Tibial nerve (tissue), 4 donors: ENCODE measurements around the gene PDE3B. TPM values are rescaled to one million over a fixed set of nuclear protein-coding genes. Genes with fewer than 3 reads are reported as not detected.
"Not testable (repeated sequence)": the region's sequence is repeated elsewhere in the genome, so short reads cannot be mapped to it uniquely, and the experiment has no call there.

Experiments
- DNase-seq, 2 donors: peaks; one replicate each; pipeline ENCODE4 v3.0.0-alpha.2; 2019; ENCODE audit warnings: low spot score in 2 of 2
- H3K27ac ChIP-seq, 4 donors: fragments of 200-600 bp; sonication (generic) in 3 of 4; one replicate each; pipeline ENCODE4 v1.5.1; 2017 to 2019; ENCODE audit warnings: mild to moderate bottlenecking in 1 of 4
- H3K27me3 ChIP-seq, 2 donors: fragments of 200-600 bp; sonication (generic) in 1 of 2; one replicate each; pipeline versions ENCODE4 v1.5.1 to v1.6.0; 2017 to 2019
- H3K36me3 ChIP-seq, 3 donors: fragments of 200-600 bp; sonication (generic); one replicate each; pipeline ENCODE4 v1.5.1; 2018 to 2019
- H3K4me1 ChIP-seq, 4 donors: fragments of 200-600 bp; sonication (generic) in 3 of 4; one replicate each; pipeline ENCODE4 v1.5.1; 2017 to 2019
- H3K4me3 ChIP-seq, 4 donors: fragments of 200-600 bp; sonication (generic) in 3 of 4; one replicate each; pipeline ENCODE4 v1.5.1; 2017 to 2019; ENCODE audit warnings: mild to moderate bottlenecking in 1 of 4, moderate library complexity in 1 of 4
- H3K9me3 ChIP-seq, 4 donors: fragments of 200-600 bp; sonication (generic) in 3 of 4; one replicate each; pipeline ENCODE4 v1.5.1; 2017 to 2019
- CTCF ChIP-seq, 5 experiments: fragments of 200-600 bp in 3 of 5; fragments of 450-650 bp in 2 of 5; sonication (generic) in 3 of 5; IDR thresholded peaks; one replicate each; pipeline ENCODE4 v1.5.1; 2016 to 2019; ENCODE audit warnings: antibody characterized with exemption in 5 of 5, mild to moderate bottlenecking in 3 of 5, moderate library complexity in 2 of 5
- EP300 ChIP-seq, 2 donors: sonication (generic); formaldehyde crosslinking; IDR thresholded peaks; one replicate each; pipeline ENCODE4 v1.6.1; 2017; ENCODE audit warnings: antibody characterized with exemption in 2 of 2, mild to moderate bottlenecking in 1 of 2
- POLR2A ChIP-seq, 2 donors: fragments of 450-650 bp; IDR thresholded peaks; one replicate each; pipeline ENCODE4 v1.6.1; 2017; ENCODE audit warnings: antibody characterized with exemption in 2 of 2, mild to moderate bottlenecking in 2 of 2, moderate library complexity in 2 of 2
- WGBS, 2 donors: methylation state at CpG; one replicate each; pipeline ENCODE4 v1.1.5; 2018; 5-methylcytosine and 5-hydroxymethylcytosine counted together
- total RNA-seq, 4 donors: library from RNA; depleted of rRNA; stranded (reverse); fragments of >200 nt; gene quantifications; one replicate each; pipeline ENCODE4 v1.1.0, GENCODE V29; 2016

Gene PDE3B
- total RNA-seq, 4 donors from 2014 or later: 15.3 to 39.9 (median 26.4) TPM

DNA sequence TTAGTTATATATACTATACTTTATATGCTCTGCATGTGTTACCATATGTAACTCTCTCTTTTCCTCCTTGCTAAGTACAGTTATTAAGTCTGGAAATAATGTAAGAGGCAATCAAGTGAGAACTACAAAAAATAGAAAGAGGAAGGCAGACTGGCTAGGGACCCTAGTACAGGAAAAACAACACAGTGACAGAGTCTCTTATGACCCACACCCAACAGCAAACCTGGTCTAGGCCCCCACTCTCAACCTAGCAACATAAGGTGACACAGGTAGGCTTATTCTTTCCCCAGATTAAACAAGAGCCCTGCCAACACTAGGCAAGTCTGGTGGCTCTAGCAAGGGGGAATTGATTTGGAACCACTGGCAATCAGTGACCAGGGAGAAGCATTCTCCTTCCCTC lies 132.3 kb downstream of the PDE3B start:
- no peak for DNase-seq
- Histone ChIP-seq H3K36me3 (no peaks in the 10 kb centered on the region), H3K27me3 (no peaks in the 10 kb centered on the region), H3K27ac (no peak overlapping the region), H3K9me3 (no peaks in the 10 kb centered on the region), H3K4me1 (no peaks in the 10 kb centered on the region), H3K4me3 (no peak overlapping the region)
- no peak for TF ChIP-seq POLR2A (IDR thresholded peaks at IDR 0.05)
- TF ChIP-seq EP300 (IDR thresholded peaks at IDR 0.05): no peak
- TF ChIP-seq CTCF (IDR thresholded peaks at IDR 0.05): no peak

GRCh38 chr11:14778460-14778859 lies 134.9 kb downstream of the PDE3B start:
- not testable (repeated sequence) for DNase-seq, H3K36me3 ChIP-seq, H3K4me3 ChIP-seq, H3K4me1 ChIP-seq, H3K9me3 ChIP-seq, H3K27ac ChIP-seq, H3K27me3 ChIP-seq
- WGBS, 2 donors: 96 to 97% methylated on average over 8 of the region's 8 CpGs

- WGBS, 2 donors: 91 to 95% methylated on average over 6 of the region's 6 CpGs
- TF ChIP-seq EP300 (IDR thresholded peaks at IDR 0.05) (no peak), POLR2A (IDR thresholded peaks at IDR 0.05) (no peak), CTCF (IDR thresholded peaks at IDR 0.05) (no peak)
- no peak for DNase-seq
- Histone ChIP-seq H3K4me3 (no peak overlapping the region), H3K9me3 (no peaks in the 10 kb centered on the region), H3K36me3 (no peaks in the 10 kb centered on the region), H3K27me3 (no peaks in the 10 kb centered on the region), H3K27ac (no peak overlapping the region), H3K4me1 (no peaks in the 10 kb centered on the region)
Observed at GRCh38 chr11:14783788-14784187, 140.2 kb downstream of the PDE3B start.

DNA sequence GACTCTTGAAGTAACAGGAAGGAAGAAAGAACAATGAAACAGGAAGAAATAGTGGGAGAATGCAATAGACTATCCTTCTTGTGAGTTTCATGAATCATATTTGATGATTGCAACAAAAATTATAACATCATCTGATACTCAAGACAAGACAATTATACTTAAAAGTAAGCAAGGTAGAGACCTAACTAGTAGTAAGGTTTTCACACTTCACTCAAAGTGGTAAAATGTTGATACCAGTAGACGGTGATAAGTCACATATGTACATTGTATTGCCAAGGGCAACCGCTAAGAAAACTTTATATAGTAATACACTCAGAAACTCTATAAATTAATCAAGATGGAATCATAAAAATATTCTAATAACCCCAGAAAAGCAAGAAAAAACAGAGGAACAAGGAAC lies 140.6 kb downstream of the PDE3B start:
- no peaks in the 10 kb centered on the region for H3K9me3 ChIP-seq
- no peak for TF ChIP-seq CTCF (IDR thresholded peaks at IDR 0.05)
- no peak for TF ChIP-seq EP300 (IDR thresholded peaks at IDR 0.05)
- no peak for TF ChIP-seq POLR2A (IDR thresholded peaks at IDR 0.05)
- H3K27me3 ChIP-seq: no peaks in the 10 kb centered on the region
- no peaks in the 10 kb centered on the region for H3K4me1 ChIP-seq
- no peak for DNase-seq
- no peak overlapping the region for H3K27ac ChIP-seq
- H3K4me3 ChIP-seq: no peak overlapping the region
- WGBS, 2 donors: 87 to 88% methylated on average over 2 of the region's 2 CpGs
- H3K36me3 ChIP-seq: no peaks in the 10 kb centered on the region

DNA sequence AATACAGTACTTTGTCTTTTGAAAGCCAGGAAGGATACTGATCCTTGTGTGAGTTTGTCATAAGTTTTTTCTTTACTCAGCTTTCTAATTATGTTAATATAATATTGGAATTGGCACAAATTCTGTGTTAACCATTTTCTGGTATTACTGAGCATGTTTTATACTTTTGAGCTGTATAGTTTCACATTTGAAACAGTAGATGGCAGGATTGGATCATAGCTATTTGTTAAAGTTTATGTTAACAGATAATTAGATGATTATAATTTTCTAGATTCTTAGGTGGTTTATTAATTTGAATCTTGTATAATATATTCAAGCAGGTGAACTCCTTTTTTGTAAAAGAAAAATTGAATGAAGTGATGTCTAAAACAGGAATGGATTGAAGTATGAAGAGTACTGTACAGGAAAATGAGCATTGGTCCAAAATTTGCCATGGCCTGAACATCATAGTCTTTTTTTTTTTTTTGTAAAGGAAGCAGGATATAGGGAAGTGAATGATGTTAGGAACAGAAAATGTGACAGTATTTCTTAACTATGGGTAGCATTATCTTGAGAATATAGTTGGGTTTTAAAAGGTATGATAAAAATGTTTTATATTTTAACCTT lies 146.4 kb downstream of the PDE3B start:
- no peaks in the 10 kb centered on the region for H3K4me1 ChIP-seq
- no peak for DNase-seq
- H3K36me3 ChIP-seq: no peaks in the 10 kb centered on the region
- H3K9me3 ChIP-seq: no peaks in the 10 kb centered on the region
- H3K4me3 ChIP-seq: no peak overlapping the region
- H3K27ac ChIP-seq: no peak overlapping the region
- H3K27me3 ChIP-seq: no peaks in the 10 kb centered on the region
- TF ChIP-seq CTCF (IDR thresholded peaks at IDR 0.05) (peak in 4 of 5 experiments; percentile 13 to 47 (median 30)), POLR2A (IDR thresholded peaks at IDR 0.05) (no peak)

DNA sequence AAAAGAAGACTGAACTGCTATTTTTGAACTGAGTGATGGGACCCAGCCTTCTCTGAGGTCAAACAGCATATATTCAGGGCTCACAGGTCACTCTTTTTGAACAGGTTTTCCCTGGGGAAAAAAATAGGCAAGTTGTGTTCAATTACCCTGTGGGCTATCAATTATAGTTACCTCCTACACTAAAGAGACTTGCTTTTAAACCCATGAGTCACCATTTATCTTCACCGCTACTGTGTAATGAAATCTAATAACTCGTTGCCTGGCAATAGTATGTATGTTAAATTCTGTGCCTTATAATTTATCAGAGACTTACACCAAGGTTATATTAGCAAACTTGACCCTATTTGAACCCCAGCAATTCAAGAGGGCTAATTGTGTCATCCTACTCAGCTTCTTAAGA lies 149.9 kb downstream of the PDE3B start:
- Histone ChIP-seq H3K4me1 (no peaks in the 10 kb centered on the region), H3K27ac (no peak overlapping the region), H3K4me3 (no peak overlapping the region), H3K27me3 (no peaks in the 10 kb centered on the region), H3K9me3 (no peaks in the 10 kb centered on the region), H3K36me3 (no peaks in the 10 kb centered on the region)
- DNase-seq: no peak
- WGBS, 2 donors: 78 to 91% methylated on average over 2 of the region's 2 CpGs
- TF ChIP-seq POLR2A (IDR thresholded peaks at IDR 0.05) (no peak), EP300 (IDR thresholded peaks at IDR 0.05) (no peak), CTCF (IDR thresholded peaks at IDR 0.05) (no peak)

DNA sequence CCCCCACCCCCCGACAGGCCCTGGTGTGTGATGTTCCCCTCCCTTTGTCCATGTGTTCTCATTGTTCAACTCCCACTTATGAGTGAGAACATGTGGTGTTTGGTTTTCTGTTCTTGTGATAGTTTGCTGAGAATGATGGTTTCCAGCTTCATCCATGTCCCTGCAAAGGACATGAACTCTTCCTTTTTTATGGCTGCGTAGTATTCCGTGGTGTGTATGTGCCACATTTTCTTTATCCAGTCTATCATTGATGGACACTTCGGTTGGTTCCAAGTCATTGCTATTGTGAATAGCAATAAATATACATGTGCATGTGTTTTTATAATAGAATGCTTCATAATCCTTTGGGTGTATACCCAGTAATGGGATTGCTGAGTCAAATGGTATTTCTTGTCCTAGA lies 152.4 kb downstream of the PDE3B start:
- not testable (repeated sequence) for DNase-seq, H3K27me3 ChIP-seq
- WGBS, 2 donors: 95 to 97% methylated on average over 4 of the region's 4 CpGs

More for the DNA sequence above, 152.4 kb downstream of the PDE3B start:
- not testable (repeated sequence) for H3K36me3 ChIP-seq, H3K4me1 ChIP-seq, H3K27ac ChIP-seq, H3K9me3 ChIP-seq, H3K4me3 ChIP-seq
